Aorta (tissue), 5 donors: Measurements from ENCODE around the gene THPO. TPM values are rescaled to one million over a fixed set of nuclear protein-coding genes. Genes with fewer than 3 reads are reported as not detected.

ENCODE experiments used
- ATAC-seq: fragments of 200-7000 bp; cut with Tn5 transposase; one replicate; pipeline ENCODE4 v1.9.1; 2022; ENCODE audit warnings: moderate library complexity; ENCODE audit not compliant: low FRiP score
- DNase-seq, 2 donors: peaks; one replicate each; pipeline ENCODE4 v3.0.0-alpha.2; 2020
- H3K27ac ChIP-seq, 2 donors: one replicate each; pipeline ENCODE4 v1.5.1; 2013; ENCODE audit warnings: low read length in 2 of 2, mild to moderate bottlenecking in 2 of 2, moderate library complexity in 2 of 2, control low read depth in 1 of 2, inconsistent platforms in 1 of 2, low read depth in 1 of 2
- H3K27me3 ChIP-seq, 2 donors: one replicate each; pipeline ENCODE4 v1.6.1; 2013; ENCODE audit warnings: control low read depth in 1 of 2, low read length in 1 of 2, mild to moderate bottlenecking in 1 of 2, moderate library complexity in 1 of 2; ENCODE audit not compliant: insufficient read depth in 2 of 2, control insufficient read depth in 1 of 2
- H3K36me3 ChIP-seq, 2 donors: one replicate each; pipeline ENCODE4 v1.6.1; 2013; ENCODE audit warnings: control low read depth in 1 of 2, low read length in 1 of 2, mild to moderate bottlenecking in 1 of 2; ENCODE audit not compliant: insufficient read depth in 2 of 2, control insufficient read depth in 1 of 2
- H3K4me1 ChIP-seq, 2 donors: one replicate each; pipeline ENCODE4 v1.6.1; 2013; ENCODE audit warnings: low read length in 2 of 2, control low read depth in 1 of 2, mild to moderate bottlenecking in 1 of 2, moderate library complexity in 1 of 2; ENCODE audit not compliant: insufficient read depth in 2 of 2, control insufficient read depth in 1 of 2
- H3K4me3 ChIP-seq, 2 donors: one replicate each; pipeline ENCODE4 v1.5.1; 2013; ENCODE audit warnings: low read length in 2 of 2, control low read depth in 1 of 2, mild to moderate bottlenecking in 1 of 2
- H3K9me3 ChIP-seq: one replicate; pipeline ENCODE4 v1.6.1; 2013; ENCODE audit warnings: mild to moderate bottlenecking, low read length; ENCODE audit not compliant: control insufficient read depth
- WGBS, 2 donors: extraction: QIAGEN DNeasy Blood & Tissue Kit; methylation state at CpG; one replicate each; pipeline ENCODE4 v1.1.7; 2013; 5-methylcytosine and 5-hydroxymethylcytosine counted together
- intact Hi-C, 2 donors: fragments of 100-400 bp; cut with DNase I; formaldehyde crosslinking; loops; one replicate each; pipeline versions ENCODE4 v1.14.2 to v1.15.0; 2022
- polyA plus RNA-seq, 2 donors: library from polyadenylated mRNA; stranded (reverse); fragments of 200-250 nt; gene quantifications; one replicate each; pipeline ENCODE4 v1.2.3, GENCODE V29; 2013
- total RNA-seq, 2 donors: library from RNA; stranded (reverse); fragmentation: NEBNext Ultra II Directional; extraction: Animal tissue kit (Norgen Biotek cat#: 25700); gene quantifications; one replicate each; pipeline ENCODE4 v1.2.1, GENCODE V29; 2021
- donor health status: healthy with polysubstance abuse.
- donor health status: Bipolar disorder and iron deficiency.
- donor health status: DM: no; HTN: no; CAD: no.
- donor health status: DM: no; HTN: no; CAD: no.
- donor health status: DM: yes; HTN: yes; CAD: no.

The THPO gene
- total and polyA plus RNA-seq, 4 donors = 0.15 to 1.2 (median 0.70) TPM

- no peaks in the 10 kb centered on the region for H3K27me3 ChIP-seq
- DNase-seq (peak; percentile 66 to 82), ATAC-seq (peak; percentile 31)
- no peaks in the 10 kb centered on the region for H3K36me3 ChIP-seq
- no peaks in the 10 kb centered on the region for H3K4me1 ChIP-seq
- H3K27ac ChIP-seq = no peak overlapping the region
- no peaks in the 10 kb centered on the region for H3K9me3 ChIP-seq
- WGBS, 2 donors = 15 to 21% methylated on average over 52 to 55 of the region's 55 CpGs
- intact Hi-C loops = no loop called here
- H3K4me3 ChIP-seq = no peak overlapping the region
These were observed 3.5 kb upstream of the THPO start for GRCh38 chr3:184381261-184382224.

GRCh38 chr3:184380627-184381260 is 2.7 kb upstream of the THPO start:
- Histone ChIP-seq H3K36me3 (no peaks in the 10 kb centered on the region), H3K4me3 (peak overlapping the region; percentile 63 to 81), H3K9me3 (no peaks in the 10 kb centered on the region), H3K27ac (no peak overlapping the region), H3K27me3 (no peaks in the 10 kb centered on the region), H3K4me1 (no peaks in the 10 kb centered on the region)
- intact Hi-C loops = no loop called here
- ATAC-seq (no peak), DNase-seq (peak in 1 of 2 donors; percentile 74)
- WGBS, 2 donors = 2% methylated on average over 39 to 42 of the region's 42 CpGs

- Histone ChIP-seq H3K27me3 (no peaks in the 10 kb centered on the region), H3K36me3 (no peaks in the 10 kb centered on the region), H3K9me3 (no peaks in the 10 kb centered on the region), H3K4me1 (no peaks in the 10 kb centered on the region), H3K27ac (no peak overlapping the region), H3K4me3 (peak overlapping the region; percentile 63 to 81)
- no peak for ATAC-seq
- intact Hi-C loops = no loop called here
- WGBS, 2 donors = 0 to 1% methylated on average over 11 to 62 of the region's 62 CpGs
- DNase-seq = peak; percentile 84 to 93
These were observed 2.2 kb upstream of the THPO start for GRCh38 chr3:184380185-184380626.

GRCh38 chr3:184379358-184380184 is 1.6 kb upstream of the THPO start, which contains the start of gene CHRD:
TSS of gene CHRD (plus strand) at chr3:184380054. CDS start at chr3:184380319, 265 bp downstream.
- intact Hi-C loops = no loop called here
- Histone ChIP-seq H3K4me1 (no peaks in the 10 kb centered on the region), H3K9me3 (no peaks in the 10 kb centered on the region), H3K27me3 (no peaks in the 10 kb centered on the region), H3K27ac (no peak within 1 kb of the TSS), H3K4me3 (peak within 1 kb of the TSS; percentile 63 to 81), H3K36me3 (no peaks in the 10 kb centered on the region)
- ATAC-seq (peak; percentile 64), DNase-seq (peak in 1 of 2 donors; percentile 80)
- 16 to 53% methylated on average over 19 to 69 of the region's 71 CpGs for WGBS, 2 donors

- Histone ChIP-seq H3K4me3 (no peak overlapping the region), H3K4me1 (no peaks in the 10 kb centered on the region), H3K36me3 (no peaks in the 10 kb centered on the region), H3K27me3 (no peaks in the 10 kb centered on the region), H3K9me3 (no peaks in the 10 kb centered on the region), H3K27ac (no peak overlapping the region)
- intact Hi-C loops = no loop called here
- ATAC-seq = no peak
- peak in 1 of 2 donors; percentile 40 for DNase-seq
- WGBS, 2 donors = 80 to 85% methylated on average over 10 of the region's 10 CpGs
These were observed 797 bp upstream of the THPO start for GRCh38 chr3:184378651-184379357.

- 87 to 89% methylated on average over 5 of the region's 5 CpGs for WGBS, 2 donors
These were observed 633 bp downstream of the THPO start for GRCh38 chr3:184377374-184377773.

GRCh38 chr3:184375747-184376461 is 2.1 kb downstream of the THPO start:
- DNase-seq = peak in 1 of 2 donors; percentile 75
- H3K36me3 ChIP-seq = no peaks in the 10 kb centered on the region
- 90 to 92% methylated on average over 12 of the region's 12 CpGs for WGBS, 2 donors
- no peaks in the 10 kb centered on the region for H3K9me3 ChIP-seq
- ATAC-seq = no peak
- no peak overlapping the region for H3K4me3 ChIP-seq
- intact Hi-C loops = no loop called here
- H3K27ac ChIP-seq = no peak overlapping the region
- H3K4me1 ChIP-seq = no peaks in the 10 kb centered on the region
- H3K27me3 ChIP-seq = no peaks in the 10 kb centered on the region

More at GRCh38 chr3:184377374-184377773, 633 bp downstream of the THPO start:
- DNase-seq (peak in 1 of 2 donors; percentile 46), ATAC-seq (no peak)
- Histone ChIP-seq H3K27me3 (no peaks in the 10 kb centered on the region), H3K36me3 (no peaks in the 10 kb centered on the region), H3K4me1 (no peaks in the 10 kb centered on the region), H3K9me3 (no peaks in the 10 kb centered on the region), H3K27ac (no peak overlapping the region), H3K4me3 (no peak overlapping the region)
- intact Hi-C loops = no loop called here
